ENCODE results near the gene PIP5K1B. TPM values are rescaled to one million over a fixed set of nuclear protein-coding genes. Genes with fewer than 3 reads are reported as not detected.

The PIP5K1B gene
- total and polyA plus RNA-seq, 2 of the 13 experiments (the other 11 are each of a cell fraction or from before 2014, with no cell fraction given), result 15.8 to 17.5 TPM

- TF ChIP-seq PBX2 (CRISPR knock-in tag; IDR thresholded peaks at IDR 0.05) (no peak), XRCC5 (optimal IDR thresholded peaks at IDR 0.05; ENCODE audit: low read length) (peak; percentile 98), SKIL (CRISPR knock-in tag; IDR thresholded peaks at IDR 0.05; ENCODE audit: borderline replicate concordance) (no peak), ZBED4 (CRISPR knock-in tag; IDR thresholded peaks at IDR 0.05; ENCODE audit: borderline replicate concordance) (peak; percentile 86; the same call in 1 of the 2 replicates), HOXD1 (CRISPR knock-in tag; IDR thresholded peaks at IDR 0.05) (peak; percentile 52; the same call in 1 of the 2 replicates), ZBTB2 (CRISPR knock-in tag; IDR thresholded peaks at IDR 0.05; ENCODE audit: low read depth) (no peak), ZNF609 (CRISPR knock-in tag; IDR thresholded peaks at IDR 0.05; ENCODE audit: borderline replicate concordance) (peak; percentile 31; the same call in 1 of the 2 replicates), KAT7 (CRISPR knock-in tag; IDR thresholded peaks at IDR 0.05; ENCODE audit: borderline replicate concordance) (peak; percentile 73; the same call in 1 of the 2 replicates), KDM1A (CRISPR knock-in tag; IDR thresholded peaks at IDR 0.05) (peak; percentile 100), DR1 (CRISPR knock-in tag; IDR thresholded peaks at IDR 0.05) (no peak; the same call in 1 of the 2 replicates), ZNF264 (CRISPR knock-in tag; IDR thresholded peaks at IDR 0.05) (peak; percentile 69), ZNF557 (CRISPR knock-in tag; IDR thresholded peaks at IDR 0.05) (0 out of 2 replicates have a peak, but pooled peaks have one; percentile 69), CENPX (CRISPR knock-in tag; IDR thresholded peaks at IDR 0.05) (no peak), MXI1 (IDR thresholded peaks at IDR 0.05; ENCODE audit: borderline replicate concordance, low read depth, low read length) (peak; percentile 78; the same call in 1 of the 3 replicates)
Observed at GRCh38 chr9:69035438-69036308, 330.6 kb downstream of the PIP5K1B start, which contains the start of gene FXN (continued).
